ENCODE data around the gene FBXO7. TPM values are rescaled to one million over a fixed set of nuclear protein-coding genes. Genes with fewer than 3 reads are reported as not detected.

The FBXO7 gene
- total and polyA plus RNA-seq, 2 of the 4 experiments (the other 2 are of a cell fraction) = 71.5 TPM

- Histone ChIP-seq H4K8ac (ENCODE audit: low read depth in 2 of 2, low read length in 2 of 2) (no peak overlapping the region), H3K9me3 (ENCODE audit: control insufficient read depth, insufficient read depth, low read length) (no peaks in the 10 kb centered on the region), H3K36me3 (ENCODE audit: control insufficient read depth, insufficient read depth, low read length) (no peaks in the 10 kb centered on the region), H2AK9ac (replicated peaks; ENCODE audit: low read depth, low read length, poor library complexity) (no peak overlapping the region), H3K4ac (ENCODE audit: low read depth, low read length) (no peak overlapping the region), H3K27me3 (ENCODE audit: control insufficient read depth, insufficient read depth, low read length) (peaks cover 15% of the 10 kb centered on the region), H4K91ac (ENCODE audit: insufficient read depth, low read depth, low read length) (no peak overlapping the region), H3K9ac (ENCODE audit: low read depth, low read length) (no peak overlapping the region), H3K14ac (replicated peaks; ENCODE audit: low read depth, low read length) (no peak overlapping the region), H2BK5ac (ENCODE audit: low read depth, low read length, poor library complexity, severe bottlenecking) (no peak overlapping the region), H2BK20ac (ENCODE audit: low read depth, low read length) (no peak overlapping the region), H3K9me1 (ENCODE audit: insufficient read depth, low read length) (peaks cover 8% of the 10 kb centered on the region), H2BK15ac (ENCODE audit: low read depth, low read length) (no peak overlapping the region), H3K4me2 (ENCODE audit: low read depth, low read length) (no peak overlapping the region), H3K4me1 (ENCODE audit: control insufficient read depth, insufficient read depth, low read length) (peaks cover 3% of the 10 kb centered on the region), H3K27ac (ENCODE audit: insufficient read depth, low read length) (no peak overlapping the region), H2BK120ac (ENCODE audit: low read depth, low read length) (no peak overlapping the region), H3K4me3 (ENCODE audit: insufficient read depth, low read depth, low read length) (no peak overlapping the region), H3K79me1 (ENCODE audit: low read depth in 1 of 2, low read length in 2 of 2) (no peaks in the 10 kb centered on the region), H4K5ac (ENCODE audit: low read depth, low read length) (no peak overlapping the region), H2AFZ (replicated peaks; ENCODE audit: low read length, poor library complexity) (no peak overlapping the region), H3K56ac (ENCODE audit: extremely low read depth, insufficient read depth, low read length) (no peak overlapping the region), H3K18ac (ENCODE audit: low read depth, low read length) (no peak overlapping the region), H2AK5ac (ENCODE audit: low read depth, low read length) (no peak overlapping the region), H4K20me1 (ENCODE audit: insufficient read depth, low read length) (no peaks in the 10 kb centered on the region), H3K23ac (ENCODE audit: low read depth, low read length) (no peak overlapping the region)
- no peak for TF ChIP-seq NFE2L2 (IDR thresholded peaks at IDR 0.05; ENCODE audit: low read depth, low read length)
- no peak for TF ChIP-seq RAD21 (IDR thresholded peaks at IDR 0.05; ENCODE audit: low read length)
- no peak for TF ChIP-seq MAZ (IDR thresholded peaks at IDR 0.05; ENCODE audit: borderline replicate concordance, low read depth, low read length)
- TF ChIP-seq RFX5 (IDR thresholded peaks at IDR 0.05; ENCODE audit: low read depth, low read length) = no peak
- no peak for TF ChIP-seq CEBPB (IDR thresholded peaks at IDR 0.05; ENCODE audit: low read depth, low read length)
- TF ChIP-seq RCOR1 (IDR thresholded peaks at IDR 0.05; ENCODE audit: insufficient replicate concordance, low read length) = no peak
- no peak for TF ChIP-seq USF2 (IDR thresholded peaks at IDR 0.05; ENCODE audit: low read depth, low read length)
- TF ChIP-seq MXI1 (IDR thresholded peaks at IDR 0.05; ENCODE audit: borderline replicate concordance, low read depth, low read length) = no peak
- TF ChIP-seq MAFK (IDR thresholded peaks at IDR 0.05; ENCODE audit: low read depth, low read length) = no peak
- no peak for TF ChIP-seq BHLHE40 (IDR thresholded peaks at IDR 0.05; ENCODE audit: low read depth, low read length)
- no peak for TF ChIP-seq ELK1 (IDR thresholded peaks at IDR 0.05; ENCODE audit: borderline replicate concordance, low read depth, low read length)
- no TSS peak for BruUV-seq (replicated peaks)
- no peak for DNase-seq
- intact Hi-C loops (cut with micrococcal nuclease) = no loop called here
- ChIA-PET CTCF (no interaction called here), POLR2A (ENCODE audit: unreplicated experiment) (no interaction called here)
- dilution Hi-C loops (cut with HindIII; ENCODE audit: low sequenced_read_pairs, unreplicated experiment) = no loop called here
- in situ Hi-C loops (cut with MboI; ENCODE audit: low sequenced_read_pairs) = loop anchor here (25.0 kb wide), 1 partner anchor 747 kb away; no protein-coding TSS in a partner anchor
- 83% methylated on average over 1 of the region's 3 CpGs; no CpG with 5 or more reads in 1 of the 2 experiments for WGBS, 2 experiments (ENCODE audit: extremely low coverage in 2 of 2, insufficient read length in 1 of 2)
- ATAC-seq (ENCODE audit: low read depth) = no peak
Measured at GRCh38 chr22:32465661-32466060, 8.9 kb upstream of the FBXO7 start.
